Stimulated activated CD8-positive, alpha-beta memory T cell treated with anti-CD3 and anti-CD28 coated beads, Interleukin-15, amount 100 ng/mL, for 48 hours (primary cell): ENCODE results near the gene TP53.

Source experiments
- DNase-seq, 2 donors: peaks; one replicate each; pipeline ENCODE4 v3.0.0-alpha.2; 2020; ENCODE audit warnings: low read depth in 2 of 2

TP53 gene

GRCh38 chr17:7706631-7707354 lies 19.5 kb upstream of the TP53 start:
- DNase-seq: no peak

GRCh38 chr17:7705269-7706255 lies 18.3 kb upstream of the TP53 start:
- DNase-seq: no peak

GRCh38 chr17:7704601-7705268 lies 17.4 kb upstream of the TP53 start, which contains the start of gene EFNB3:
EFNB3 (plus strand) TSS chr17:7705202; CDS start chr17:7705599, 397 bp downstream.
- no peak for DNase-seq

DNA sequence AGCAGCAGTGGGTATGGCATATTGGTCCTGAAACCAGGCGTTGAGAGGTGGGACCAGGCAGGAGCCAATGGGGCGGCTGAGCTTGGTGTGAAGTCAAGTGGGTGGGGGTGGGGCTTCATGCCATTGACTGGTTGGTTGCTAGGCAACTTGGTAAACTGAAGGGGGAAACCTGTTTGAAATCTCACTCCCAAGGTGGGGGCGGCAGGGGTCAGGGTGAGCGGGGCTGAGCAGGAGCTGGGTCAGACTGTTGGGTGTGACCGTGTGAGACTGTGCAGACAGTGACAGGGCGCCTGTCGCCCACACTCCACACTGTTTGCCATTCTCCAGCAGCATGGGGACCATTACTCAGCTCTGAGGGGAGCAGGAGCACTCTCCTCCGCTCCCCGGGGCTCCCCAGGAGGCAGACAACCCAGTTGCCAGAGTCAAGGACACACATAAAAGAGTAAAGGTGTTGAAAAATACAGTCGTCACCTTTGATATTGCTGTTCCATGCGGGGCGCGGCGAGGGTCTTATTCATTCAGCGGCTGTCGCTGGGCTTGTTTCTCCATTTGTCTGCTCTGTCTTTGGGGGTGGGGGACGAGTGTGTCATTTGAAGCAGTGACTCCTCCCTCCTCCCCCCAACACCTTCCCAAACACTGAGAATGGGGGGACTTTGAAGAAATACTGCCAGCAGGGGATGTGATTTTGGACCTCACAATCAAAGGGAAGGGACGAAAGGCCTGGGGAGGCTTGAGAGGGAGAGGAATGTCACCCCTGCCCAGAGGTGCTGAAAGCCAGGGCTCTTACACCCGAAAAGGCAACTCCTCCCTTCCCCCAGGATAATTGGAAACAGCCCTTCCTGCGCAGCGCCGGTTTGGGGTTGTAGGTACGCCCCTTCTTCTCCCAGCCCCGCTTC lies 16.5 kb upstream of the TP53 start:
- no peak for DNase-seq

- DNase-seq: no peak
Observed at GRCh38 chr17:7702776-7703175, 15.5 kb upstream of the TP53 start.

DNA sequence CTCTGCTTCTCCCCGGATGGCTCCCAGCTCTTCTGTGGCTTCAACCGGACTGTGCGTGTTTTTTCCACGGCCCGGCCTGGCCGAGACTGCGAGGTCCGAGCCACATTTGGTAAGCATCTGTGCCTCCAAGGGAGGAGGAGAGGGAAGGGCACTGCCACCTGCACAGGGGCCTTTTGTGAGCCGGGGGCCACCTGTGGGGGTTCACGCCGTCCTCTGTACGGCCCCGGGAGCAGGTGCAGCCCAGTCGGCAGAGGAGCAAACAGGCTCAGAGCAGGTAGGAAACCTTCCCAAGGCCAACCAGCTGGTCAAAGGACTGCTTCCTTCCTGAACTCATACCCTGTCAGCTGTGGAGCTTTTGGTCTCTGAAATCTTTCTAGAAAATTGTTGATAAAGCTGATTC lies 14.4 kb upstream of the TP53 start:
- no peak for DNase-seq

- no peak for DNase-seq
Observed at GRCh38 chr17:7700510-7700909, 13.2 kb upstream of the TP53 start.

GRCh38 chr17:7697828-7698588 lies 10.7 kb upstream of the TP53 start:
- DNase-seq: no peak

GRCh38 chr17:7695586-7695985 lies 8.3 kb upstream of the TP53 start:
- DNase-seq: no peak

DNA sequence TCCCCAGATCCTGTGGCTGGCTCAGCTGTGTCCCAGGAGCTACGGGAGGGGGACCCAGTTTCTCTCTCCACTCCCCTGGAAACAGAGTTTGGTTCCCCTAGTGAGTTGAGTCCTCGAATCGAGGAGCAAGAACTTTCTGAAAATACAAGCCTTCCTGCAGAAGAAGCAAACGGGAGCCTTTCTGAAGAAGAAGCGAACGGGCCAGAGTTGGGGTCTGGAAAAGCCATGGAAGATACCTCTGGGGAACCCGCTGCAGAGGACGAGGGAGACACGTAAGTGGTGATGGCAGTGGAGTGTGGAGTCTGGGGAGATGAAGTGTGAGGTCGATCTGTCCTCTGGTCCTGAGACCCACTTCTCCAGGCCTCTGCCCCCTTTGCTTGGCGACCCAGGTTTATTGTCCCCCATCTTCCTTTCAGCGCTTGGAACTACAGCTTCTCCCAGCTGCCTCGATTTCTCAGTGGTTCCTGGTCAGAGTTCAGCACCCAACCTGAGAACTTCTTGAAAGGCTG lies 1.6 kb upstream of the TP53 start:
- DNase-seq: no peak

DNA sequence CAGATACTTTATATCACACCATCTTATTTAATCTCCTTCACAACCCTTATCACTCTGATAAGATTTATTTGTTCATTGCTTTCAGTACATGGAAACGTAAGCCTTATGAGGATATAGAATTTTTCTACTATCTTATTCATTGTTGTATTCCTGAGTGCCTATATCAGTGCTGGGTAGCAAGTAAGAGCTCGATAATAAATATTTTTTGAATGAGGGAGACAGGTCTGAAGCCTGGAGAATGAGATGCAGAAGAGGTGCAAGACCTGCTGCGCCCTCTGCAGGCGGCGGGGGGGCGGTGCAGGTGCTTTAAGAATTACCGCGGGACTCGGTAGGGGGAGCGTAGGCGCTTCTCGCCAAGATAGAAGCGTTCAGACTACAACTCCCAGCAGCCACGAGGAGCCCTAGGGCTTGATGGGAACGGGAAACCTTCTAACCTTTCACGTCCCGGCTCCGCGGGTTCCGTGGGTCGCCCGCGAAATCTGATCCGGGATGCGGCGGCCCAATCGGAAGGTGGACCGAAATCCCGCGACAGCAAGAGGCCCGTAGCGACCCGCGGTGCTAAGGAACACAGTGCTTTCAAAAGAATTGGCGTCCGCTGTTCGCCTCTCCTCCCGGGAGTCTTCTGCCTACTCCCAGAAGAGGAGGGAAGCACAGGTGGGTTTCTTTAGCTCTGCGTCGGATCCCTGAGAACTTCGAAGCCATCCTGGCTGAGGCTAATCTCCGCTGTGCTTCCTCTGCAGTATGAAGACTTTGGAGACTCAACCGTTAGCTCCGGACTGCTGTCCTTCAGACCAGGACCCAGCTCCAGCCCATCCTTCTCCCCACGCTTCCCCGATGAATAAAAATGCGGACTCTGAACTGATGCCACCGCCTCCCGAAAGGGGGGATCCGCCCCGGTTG lies 868 bp upstream of the TP53 start, which contains the start of gene WRAP53:
Gene WRAP53 (plus strand): TSS at position 570 of the 900 bp plus-strand sequence. CDS start 172 bp downstream, at position 742.
- peak; percentile 92 to 93 for DNase-seq

GRCh38 chr17:7686222-7687071 lies 843 bp downstream of the TP53 start:
- DNase-seq: peak; percentile 54 to 63

GRCh38 chr17:7685533-7686221 lies 1.6 kb downstream of the TP53 start:
- peak; percentile 84 to 86 for DNase-seq

DNA sequence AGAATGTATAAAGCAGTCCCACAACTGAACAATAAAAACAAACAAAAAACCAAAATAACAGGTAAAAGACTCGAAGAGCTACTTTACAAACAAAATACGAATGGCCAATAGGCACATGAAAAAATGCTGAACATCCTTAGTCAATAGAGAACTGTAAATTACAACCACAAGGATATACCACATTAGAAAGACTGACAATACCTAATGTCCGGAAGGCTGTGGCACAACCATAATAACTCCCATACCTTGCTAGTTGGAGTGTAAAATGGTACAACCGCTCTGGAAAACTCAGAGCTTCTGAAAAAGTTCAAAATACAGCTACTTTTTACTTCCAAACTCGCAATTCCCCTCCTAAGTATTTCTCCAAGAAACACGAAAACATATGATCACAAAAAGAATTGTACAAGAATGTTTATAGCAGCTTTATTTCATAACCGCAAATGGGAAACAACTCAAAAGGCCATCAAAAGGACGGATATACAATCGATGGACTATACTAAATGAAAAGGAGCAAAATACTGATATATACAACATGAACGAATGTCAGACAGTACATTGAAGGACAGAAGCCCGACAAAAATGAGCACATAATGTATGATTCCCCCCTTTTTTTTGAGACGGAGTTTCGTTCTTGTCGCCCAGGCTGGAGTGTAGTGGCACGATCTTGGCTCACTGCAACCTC lies 2.3 kb downstream of the TP53 start:
- DNase-seq: no peak

GRCh38 chr17:7677388-7678067 lies 9.8 kb downstream of the TP53 start:
- DNase-seq: no peak

DNA sequence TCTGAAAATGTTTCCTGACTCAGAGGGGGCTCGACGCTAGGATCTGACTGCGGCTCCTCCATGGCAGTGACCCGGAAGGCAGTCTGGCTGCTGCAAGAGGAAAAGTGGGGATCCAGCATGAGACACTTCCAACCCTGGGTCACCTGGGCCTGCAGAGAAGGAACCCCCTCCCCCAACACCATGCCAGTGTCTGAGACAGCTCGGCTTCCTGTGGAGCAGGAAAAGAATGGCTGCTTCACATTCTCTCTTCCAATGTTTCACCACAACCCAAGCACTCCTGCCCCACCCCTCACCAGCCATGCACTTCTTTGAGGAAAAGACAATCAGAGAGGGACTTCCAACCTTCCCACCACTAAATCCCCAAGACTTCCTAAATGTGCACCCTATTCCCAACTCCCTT lies 10.8 kb downstream of the TP53 start:
- DNase-seq: no peak
